Vein endothelial cell (primary cell): ENCODE results near the gene XBP1. TPM values are rescaled to one million over a fixed set of nuclear protein-coding genes. Genes with fewer than 3 reads are reported as not detected.

Source experiments
- small RNA-seq: library from RNA; depleted of rRNA; stranded (forward); fragments of <200 nt; gene quantifications from one replicate; pipeline ENCODE3, GENCODE V24; 2012
- total RNA-seq: library from RNA; depleted of rRNA; stranded (reverse); fragments of >200 nt; gene quantifications from 2 replicates; pipeline ENCODE4 v1.2.3, GENCODE V29; 2012

XBP1 gene
- total RNA-seq = 102 and 108 TPM in 2 replicates

DNA sequence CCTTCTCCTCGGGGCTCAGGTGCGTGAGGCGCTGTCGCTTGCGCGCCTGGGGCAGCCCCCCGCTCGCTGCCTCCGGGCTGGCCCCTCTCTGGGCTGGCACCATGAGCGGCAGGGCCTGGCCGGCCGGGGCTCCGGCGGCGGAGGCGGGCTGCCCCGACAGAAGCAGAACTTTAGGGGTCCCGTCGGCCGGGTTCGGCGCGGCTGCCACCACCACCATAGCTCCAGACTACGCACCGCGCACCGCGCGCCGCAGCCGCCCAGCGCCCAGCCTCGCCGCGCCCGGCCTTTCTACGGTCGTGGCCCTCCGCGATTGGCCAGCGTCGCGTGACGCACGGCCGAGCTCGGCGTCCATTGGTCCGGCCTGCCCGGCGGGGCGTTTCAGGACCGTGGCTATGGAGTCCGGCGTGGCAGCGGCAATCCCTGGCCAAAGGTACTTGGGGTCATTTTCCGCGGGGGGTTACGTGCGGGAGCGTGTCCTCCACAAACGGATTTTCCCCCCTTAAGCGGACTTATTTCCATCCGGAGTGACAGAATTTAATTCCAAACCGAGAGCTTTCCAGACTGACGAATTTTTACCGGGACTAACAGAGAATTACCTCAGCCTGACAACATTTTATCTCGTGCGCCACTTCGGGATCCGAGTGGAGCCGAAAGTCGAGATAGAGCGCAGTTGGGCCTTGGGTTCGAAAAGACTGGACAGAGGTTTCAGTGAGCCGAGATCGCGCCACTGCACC, at the start of gene XBP1:
XBP1 (minus strand) TSS at position 262 of the 734 bp plus-strand sequence.

DNA sequence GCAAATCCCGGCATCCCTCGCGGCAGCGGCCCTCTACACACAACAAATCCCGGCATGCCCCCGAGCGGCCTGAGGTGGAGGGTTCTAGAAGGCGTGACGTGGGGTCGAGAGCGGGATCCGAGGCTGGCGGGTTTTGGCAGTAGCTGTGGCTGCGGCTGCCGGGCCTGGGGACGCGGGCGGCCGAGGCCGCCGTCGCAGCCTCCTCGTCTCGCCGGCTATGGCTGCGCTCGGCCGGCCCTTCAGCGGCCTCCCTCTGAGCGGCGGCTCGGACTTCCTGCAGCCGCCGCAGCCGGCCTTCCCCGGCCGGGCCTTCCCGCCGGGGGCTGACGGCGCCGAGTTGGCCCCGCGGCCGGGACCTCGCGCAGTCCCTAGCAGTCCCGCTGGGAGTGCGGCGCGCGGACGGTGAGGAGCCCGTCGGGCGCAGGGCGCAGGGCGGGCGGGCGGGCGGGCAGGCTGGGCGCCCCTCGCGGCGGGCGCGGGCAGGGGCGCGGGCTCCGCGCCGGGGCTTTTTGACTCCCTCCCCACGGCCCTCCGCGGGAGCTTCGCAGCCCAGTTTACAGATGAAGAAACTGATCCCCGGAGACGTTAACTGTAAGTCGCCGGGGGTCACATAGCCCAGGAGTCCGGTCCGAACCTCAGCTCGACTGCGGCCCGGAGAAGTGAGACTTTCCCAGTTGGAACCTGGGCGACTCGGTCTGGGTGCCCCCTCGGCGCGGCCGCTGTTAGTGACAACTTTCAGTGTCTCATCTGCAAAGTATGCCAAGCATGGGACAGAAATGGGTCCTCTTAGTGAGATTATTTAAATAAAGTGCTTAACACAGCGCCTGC, 27.5 kb downstream of the XBP1 start, which contains the start of gene CCDC117:
CCDC117 (plus strand) TSS at position 63 of the 828 bp plus-strand sequence; CDS start at position 218, 155 bp downstream.

Small RNA genes within 50 kb of the gene (small RNA-seq; reads per million reads assigned to genes)
- not detected for gene Z93930.1

Other genes with a start within 250 kb of the XBP1 start
- 29.1 and 39.7 TPM in 2 replicates for gene TTC28, start 120.7 kb downstream of the XBP1 start, total RNA-seq
- 12.5 and 20.9 TPM in 2 replicates for gene CHEK2, start 58.7 kb downstream of the XBP1 start, total RNA-seq
- gene HSCB, start 58.5 kb downstream of the XBP1 start, total RNA-seq = 13.6 and 17.0 TPM in 2 replicates
- 19.9 and 24.5 TPM in 2 replicates for gene CCDC117, start 27.9 kb downstream of the XBP1 start, total RNA-seq
- gene ZNRF3, start 83.0 kb upstream of the XBP1 start, total RNA-seq = 5.9 and 7.2 TPM in 2 replicates